GM15510 (cell line): ENCODE measurements around the gene ADGRD2.

Experiments used
- POLR2A ChIP-seq: IDR thresholded peaks from 3 replicates; pipeline ENCODE4 v1.6.1; 2011; ENCODE audit warnings: borderline replicate concordance; ENCODE audit not compliant: insufficient read length; ENCODE audit errors: extremely low read depth

The ADGRD2 gene

GRCh38 chr9:124503713-124504529 lies 53.7 kb downstream of the ADGRD2 start:
- TF ChIP-seq POLR2A, result no peak

- no peak for TF ChIP-seq POLR2A
Measured at GRCh38 chr9:124504530-124505005, 54.3 kb downstream of the ADGRD2 start.

GRCh38 chr9:124505006-124505900 lies 55.0 kb downstream of the ADGRD2 start:
- TF ChIP-seq POLR2A, result no peak

GRCh38 chr9:124505901-124506346 lies 55.7 kb downstream of the ADGRD2 start:
- no peak for TF ChIP-seq POLR2A

- TF ChIP-seq POLR2A, result no peak
Measured at GRCh38 chr9:124506433-124506832, 56.2 kb downstream of the ADGRD2 start.

- TF ChIP-seq POLR2A, result no peak
Measured at GRCh38 chr9:124506931-124507879, 57.0 kb downstream of the ADGRD2 start, which contains the start of gene NR5A1. Gene NR5A1 (minus strand): TSS chr9:124507399. CDS start chr9:124503395, 4,004 bp downstream.

- TF ChIP-seq POLR2A, result no peak
Measured at GRCh38 chr9:124507880-124508423, 57.7 kb downstream of the ADGRD2 start.

- no peak for TF ChIP-seq POLR2A
Measured at GRCh38 chr9:124510650-124511425, 60.6 kb downstream of the ADGRD2 start.

GRCh38 chr9:124511426-124511840 lies 61.2 kb downstream of the ADGRD2 start:
- TF ChIP-seq POLR2A, result no peak

GRCh38 chr9:124511891-124512805 lies 61.9 kb downstream of the ADGRD2 start:
- TF ChIP-seq POLR2A, result no peak

- no peak for TF ChIP-seq POLR2A
Measured at GRCh38 chr9:124512806-124513204, 62.6 kb downstream of the ADGRD2 start.

- no peak for TF ChIP-seq POLR2A
Measured at GRCh38 chr9:124513376-124513994, 63.2 kb downstream of the ADGRD2 start.

- TF ChIP-seq POLR2A, result no peak
Measured at GRCh38 chr9:124514125-124514524, 63.9 kb downstream of the ADGRD2 start.
